ENCODE measurements around the gene PPP2R3A.

GRCh38 chr3:136036306-136036705 is 70.8 kb downstream of the PPP2R3A start:
- TF ChIP-seq EZH2 (IDR thresholded peaks at IDR 0.05; ENCODE audit: insufficient read depth, poor library complexity, severe bottlenecking) (no peak), EZH2phosphoT487 (IDR thresholded peaks at IDR 0.05; ENCODE audit: insufficient read depth, low read depth) (no peak)

Data from GM23248 (cell line).